GM10847 (cell line): ENCODE data around the gene SSBP2.

Experiments used
- POLR2A ChIP-seq: IDR thresholded peaks from 2 replicates; pipeline ENCODE4 v1.6.1; 2011; ENCODE audit not compliant: insufficient read length; ENCODE audit errors: extremely low read depth

Gene SSBP2

GRCh38 chr5:81751009-81751835, at the start of gene SSBP2:
TSS of gene SSBP2 (minus strand) at chr5:81751097. CDS start at chr5:81751042, 55 bp downstream.
- peak; percentile 60 for TF ChIP-seq POLR2A

- TF ChIP-seq POLR2A: no peak
Measured at GRCh38 chr5:81795666-81796065, 44.8 kb upstream of the SSBP2 start.

- TF ChIP-seq POLR2A: no peak
Measured at GRCh38 chr5:81794226-81794625, 43.3 kb upstream of the SSBP2 start.

GRCh38 chr5:81790336-81790735, 39.4 kb upstream of the SSBP2 start:
- TF ChIP-seq POLR2A: no peak

- TF ChIP-seq POLR2A: no peak
Measured at GRCh38 chr5:81789033-81789432, 38.1 kb upstream of the SSBP2 start.

- no peak for TF ChIP-seq POLR2A
Measured at GRCh38 chr5:81788329-81788728, 37.4 kb upstream of the SSBP2 start.

GRCh38 chr5:81787474-81788242, 36.8 kb upstream of the SSBP2 start:
- TF ChIP-seq POLR2A: no peak

GRCh38 chr5:81786991-81787390, 36.1 kb upstream of the SSBP2 start:
- TF ChIP-seq POLR2A: no peak

- TF ChIP-seq POLR2A: no peak
Measured at GRCh38 chr5:81786496-81786895, 35.6 kb upstream of the SSBP2 start.

- no peak for TF ChIP-seq POLR2A
Measured at GRCh38 chr5:81785322-81785721, 34.4 kb upstream of the SSBP2 start.

- no peak for TF ChIP-seq POLR2A
Measured at GRCh38 chr5:81783401-81783800, 32.5 kb upstream of the SSBP2 start.

- no peak for TF ChIP-seq POLR2A
Measured at GRCh38 chr5:81782811-81783210, 31.9 kb upstream of the SSBP2 start.

- no peak for TF ChIP-seq POLR2A
Measured at GRCh38 chr5:81779916-81780266, 29.0 kb upstream of the SSBP2 start.

GRCh38 chr5:81779125-81779915, 28.4 kb upstream of the SSBP2 start:
- no peak for TF ChIP-seq POLR2A

GRCh38 chr5:81778642-81779041, 27.7 kb upstream of the SSBP2 start:
- TF ChIP-seq POLR2A: no peak

GRCh38 chr5:81776258-81776657, 25.4 kb upstream of the SSBP2 start:
- no peak for TF ChIP-seq POLR2A
